Hepatocyte (in vitro differentiated cells): ENCODE results near the gene JAKMIP3.

ENCODE experiments used
- EZH2 ChIP-seq: fragments of 200-600 bp; sonication (generic); IDR thresholded peaks from 2 replicates; pipeline ENCODE4 v1.6.1; 2016; ENCODE audit warnings: antibody characterized with exemption, mild to moderate bottlenecking, borderline replicate concordance
- EZH2phosphoT487 ChIP-seq: fragments of 200-600 bp; sonication (generic); IDR thresholded peaks from one replicate; pipeline ENCODE4 v1.6.1; 2018; ENCODE audit warnings: antibody characterized with exemption, mild to moderate bottlenecking, low read depth, moderate library complexity; ENCODE audit not compliant: unreplicated experiment, severe bottlenecking
- TF ChIP-seq, protein P1 (sequence below): fragments of 200-600 bp; sonication (generic); IDR thresholded peaks from 2 replicates; pipeline ENCODE4 v1.5.1; 2016; ENCODE audit warnings: antibody characterized with exemption, mild to moderate bottlenecking; ENCODE audit not compliant: poor library complexity

DNA sequence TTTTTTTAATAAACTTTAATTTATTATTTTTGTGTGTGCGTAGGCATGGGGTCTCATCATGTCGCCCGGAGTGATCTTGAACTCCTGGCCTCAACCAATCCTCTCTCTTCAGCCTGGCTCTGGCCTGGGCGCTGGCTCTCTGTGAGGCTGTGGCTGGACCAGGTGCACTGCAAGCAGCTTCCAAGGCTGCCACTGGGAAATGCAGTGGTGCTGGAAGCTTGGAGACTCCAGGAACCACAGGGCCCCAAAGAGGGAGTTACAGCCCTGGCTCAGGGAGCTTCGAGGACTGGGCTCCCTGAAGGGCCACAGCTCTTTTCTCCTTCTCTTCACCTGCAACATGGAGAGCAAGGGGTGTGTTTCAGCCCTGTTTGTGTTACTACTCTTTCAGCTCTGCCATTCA is 47.3 kb upstream of the JAKMIP3 start:
- TF ChIP-seq, protein P1, sequence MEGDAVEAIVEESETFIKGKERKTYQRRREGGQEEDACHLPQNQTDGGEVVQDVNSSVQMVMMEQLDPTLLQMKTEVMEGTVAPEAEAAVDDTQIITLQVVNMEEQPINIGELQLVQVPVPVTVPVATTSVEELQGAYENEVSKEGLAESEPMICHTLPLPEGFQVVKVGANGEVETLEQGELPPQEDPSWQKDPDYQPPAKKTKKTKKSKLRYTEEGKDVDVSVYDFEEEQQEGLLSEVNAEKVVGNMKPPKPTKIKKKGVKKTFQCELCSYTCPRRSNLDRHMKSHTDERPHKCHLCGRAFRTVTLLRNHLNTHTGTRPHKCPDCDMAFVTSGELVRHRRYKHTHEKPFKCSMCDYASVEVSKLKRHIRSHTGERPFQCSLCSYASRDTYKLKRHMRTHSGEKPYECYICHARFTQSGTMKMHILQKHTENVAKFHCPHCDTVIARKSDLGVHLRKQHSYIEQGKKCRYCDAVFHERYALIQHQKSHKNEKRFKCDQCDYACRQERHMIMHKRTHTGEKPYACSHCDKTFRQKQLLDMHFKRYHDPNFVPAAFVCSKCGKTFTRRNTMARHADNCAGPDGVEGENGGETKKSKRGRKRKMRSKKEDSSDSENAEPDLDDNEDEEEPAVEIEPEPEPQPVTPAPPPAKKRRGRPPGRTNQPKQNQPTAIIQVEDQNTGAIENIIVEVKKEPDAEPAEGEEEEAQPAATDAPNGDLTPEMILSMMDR: no peak
- no peak for TF ChIP-seq EZH2
- TF ChIP-seq EZH2phosphoT487: no peak
